Measurements from ENCODE around the gene OR2F2.

The OR2F2 gene

GRCh38 chr7:143905509-143905908 is 29.5 kb upstream of the OR2F2 start:
- no peak overlapping the region for H3K4me3 ChIP-seq (ENCODE audit: low read depth, low read length)
- H3K9ac ChIP-seq = no peak overlapping the region
- H2AFZ ChIP-seq = peak overlapping the region; percentile 2

GRCh38 chr7:143906151-143906550 is 28.9 kb upstream of the OR2F2 start:
- Histone ChIP-seq H3K4me3 (ENCODE audit: low read depth, low read length) (no peak overlapping the region), H3K27ac (no peak overlapping the region), H2AFZ (no peak overlapping the region), H3K79me2 (no peaks in the 10 kb centered on the region), H3K4me2 (ENCODE audit: low read length) (no peak overlapping the region), H3K9ac (no peak overlapping the region), H3K36me3 (ENCODE audit: control insufficient read depth, insufficient read depth, low read length) (no peaks in the 10 kb centered on the region), H3K4me1 (no peaks in the 10 kb centered on the region), H3K27me3 (ENCODE audit: control insufficient read depth, insufficient read depth, low read length) (no peaks in the 10 kb centered on the region), H3K9me3 (ENCODE audit: control insufficient read depth, low read length) (no peaks in the 10 kb centered on the region)
- TF ChIP-seq CTCF (IDR thresholded peaks at IDR 0.05) = no peak

More at GRCh38 chr7:143905509-143905908, 29.5 kb upstream of the OR2F2 start:
- no peaks in the 10 kb centered on the region for H3K4me1 ChIP-seq
- no peak overlapping the region for H3K4me2 ChIP-seq (ENCODE audit: low read length)
- no peak overlapping the region for H3K27ac ChIP-seq
- H3K36me3 ChIP-seq (ENCODE audit: control insufficient read depth, insufficient read depth, low read length) = no peaks in the 10 kb centered on the region
- no peaks in the 10 kb centered on the region for H3K9me3 ChIP-seq (ENCODE audit: control insufficient read depth, low read length)
- peaks cover under 1% of the 10 kb centered on the region for H3K79me2 ChIP-seq
- no peaks in the 10 kb centered on the region for H3K27me3 ChIP-seq (ENCODE audit: control insufficient read depth, insufficient read depth, low read length)
- TF ChIP-seq CTCF (IDR thresholded peaks at IDR 0.05) = no peak

DNA sequence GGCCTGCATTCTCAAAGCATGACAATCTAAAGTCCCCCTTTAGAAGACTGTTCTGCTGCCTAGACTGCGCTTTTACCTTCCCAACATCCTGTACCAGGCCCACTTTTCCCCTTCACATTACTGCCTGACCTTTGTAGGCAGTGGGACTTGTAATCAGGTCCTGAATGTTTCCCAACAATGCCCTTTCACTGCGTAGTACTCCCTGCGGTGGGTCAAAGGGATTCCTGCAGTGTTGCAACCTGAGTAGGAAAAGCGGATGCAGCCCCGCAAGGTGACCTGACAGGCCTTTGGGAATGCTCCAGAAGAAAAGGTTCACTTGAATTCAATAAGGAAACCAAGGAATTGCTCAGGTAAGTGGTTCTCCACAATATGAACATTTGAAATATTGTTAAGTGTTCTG is 28.1 kb upstream of the OR2F2 start:
- no peak overlapping the region for H3K27ac ChIP-seq
- H3K79me2 ChIP-seq = no peaks in the 10 kb centered on the region
- no peak for TF ChIP-seq CTCF (IDR thresholded peaks at IDR 0.05)
- no peak overlapping the region for H3K4me2 ChIP-seq (ENCODE audit: low read length)
- H3K9me3 ChIP-seq (ENCODE audit: control insufficient read depth, low read length) = no peaks in the 10 kb centered on the region
- no peaks in the 10 kb centered on the region for H3K36me3 ChIP-seq (ENCODE audit: control insufficient read depth, insufficient read depth, low read length)
- H3K4me1 ChIP-seq = no peaks in the 10 kb centered on the region
- H2AFZ ChIP-seq = no peak overlapping the region
- H3K4me3 ChIP-seq (ENCODE audit: low read depth, low read length) = no peak overlapping the region
- no peaks in the 10 kb centered on the region for H3K27me3 ChIP-seq (ENCODE audit: control insufficient read depth, insufficient read depth, low read length)
- no peak overlapping the region for H3K9ac ChIP-seq

DNA sequence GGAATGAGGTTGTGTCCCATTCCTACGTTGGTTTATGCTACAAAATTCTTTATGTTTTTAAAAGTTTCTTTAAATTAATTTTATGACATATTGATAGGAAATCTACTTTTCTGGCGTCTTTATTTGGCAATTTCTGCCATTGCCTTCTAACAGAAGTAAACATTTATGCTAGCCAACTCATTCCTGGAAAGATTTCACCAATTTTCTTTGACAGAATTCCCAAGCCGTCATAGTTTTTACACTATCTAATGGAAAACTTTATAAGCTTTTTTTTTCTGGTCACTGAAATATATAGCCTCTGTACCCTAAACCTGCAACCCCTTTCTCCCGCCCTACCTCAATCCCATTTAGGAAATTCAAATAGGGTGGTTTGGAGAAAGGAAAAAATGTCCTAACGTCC is 26.9 kb upstream of the OR2F2 start:
- Histone ChIP-seq H3K9ac (no peak overlapping the region), H3K4me3 (ENCODE audit: low read depth, low read length) (no peak overlapping the region), H3K36me3 (ENCODE audit: control insufficient read depth, insufficient read depth, low read length) (no peaks in the 10 kb centered on the region), H3K27me3 (ENCODE audit: control insufficient read depth, insufficient read depth, low read length) (no peaks in the 10 kb centered on the region), H2AFZ (no peak overlapping the region), H3K9me3 (ENCODE audit: control insufficient read depth, low read length) (no peaks in the 10 kb centered on the region), H3K4me2 (ENCODE audit: low read length) (no peak overlapping the region), H3K4me1 (no peaks in the 10 kb centered on the region), H3K79me2 (no peaks in the 10 kb centered on the region), H3K27ac (no peak overlapping the region)
- TF ChIP-seq CTCF (IDR thresholded peaks at IDR 0.05) = no peak

DNA sequence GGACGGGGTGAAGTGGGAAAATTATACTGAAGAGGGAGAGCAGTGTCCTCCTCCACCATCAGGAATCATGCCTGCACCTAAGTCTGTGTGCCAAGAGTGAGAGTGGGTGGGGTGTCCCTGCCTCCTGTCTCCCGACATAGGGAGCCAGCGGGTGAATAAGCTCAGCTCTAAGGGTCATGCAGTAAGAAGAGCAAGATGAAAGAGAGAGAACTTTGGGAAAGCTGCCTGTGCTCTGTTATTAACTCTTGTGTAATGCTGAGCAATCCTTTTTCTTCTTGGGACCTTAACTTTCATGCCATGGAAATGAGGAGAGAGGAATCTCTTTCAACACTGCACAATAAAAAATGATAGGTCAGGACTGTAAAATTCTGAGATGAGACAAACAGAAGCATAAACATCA is 25.2 kb upstream of the OR2F2 start:
- Histone ChIP-seq H3K36me3 (ENCODE audit: control insufficient read depth, insufficient read depth, low read length) (no peaks in the 10 kb centered on the region), H3K4me3 (ENCODE audit: low read depth, low read length) (no peak overlapping the region), H2AFZ (no peak overlapping the region), H3K27ac (no peak overlapping the region), H3K9me3 (ENCODE audit: control insufficient read depth, low read length) (no peaks in the 10 kb centered on the region), H3K79me2 (no peaks in the 10 kb centered on the region), H3K27me3 (ENCODE audit: control insufficient read depth, insufficient read depth, low read length) (no peaks in the 10 kb centered on the region), H3K4me2 (ENCODE audit: low read length) (no peak overlapping the region), H3K9ac (no peak overlapping the region), H3K4me1 (no peaks in the 10 kb centered on the region)
- no peak for TF ChIP-seq CTCF (IDR thresholded peaks at IDR 0.05)

All from parathyroid adenoma (tissue), 2 donors.